WTC11 (cell line): Measurements from ENCODE around the gene DIP2A. TPM values are rescaled to one million over a fixed set of nuclear protein-coding genes. Genes with fewer than 3 reads are reported as not detected.

Source experiments
- AFF4 ChIP-seq: sonication (generic); formaldehyde crosslinking; IDR thresholded peaks from 2 replicates; pipeline ENCODE4 v1.8.1; 2023; ENCODE audit warnings: mild to moderate bottlenecking, missing genetic modification reagents, borderline replicate concordance
- ATF1 ChIP-seq: sonication (generic); formaldehyde crosslinking; IDR thresholded peaks from 2 replicates; pipeline ENCODE4 v1.8.1; 2023; ENCODE audit warnings: mild to moderate bottlenecking, moderate library complexity, missing genetic modification reagents
- CDX4 ChIP-seq: fragments of 250-450 bp; sonication (Bioruptor Pico); IDR thresholded peaks from 2 replicates; pipeline ENCODE4 v1.9.0; 2021; ENCODE audit warnings: moderate library complexity, mild to moderate bottlenecking, inconsistent platforms, borderline replicate concordance
- CREM ChIP-seq: sonication (generic); formaldehyde crosslinking; IDR thresholded peaks from 2 replicates; pipeline ENCODE4 v1.8.1; 2022; ENCODE audit warnings: mild to moderate bottlenecking, missing genetic modification reagents, moderate library complexity
- ERG ChIP-seq: fragments of 250-450 bp; sonication (Bioruptor Pico); IDR thresholded peaks from 2 replicates; pipeline ENCODE4 v1.8.0; 2021; ENCODE audit warnings: mild to moderate bottlenecking
- ETV6 ChIP-seq: sonication (generic); formaldehyde crosslinking; IDR thresholded peaks from 2 replicates; pipeline ENCODE4 v1.8.1; 2022; ENCODE audit warnings: mild to moderate bottlenecking, missing genetic modification reagents
- FOXP1 ChIP-seq: sonication (generic); formaldehyde crosslinking; IDR thresholded peaks from 2 replicates; pipeline ENCODE4 v1.8.0; 2022; ENCODE audit warnings: missing genetic modification reagents, mild to moderate bottlenecking, moderate library complexity, borderline replicate concordance
- GRHL2 ChIP-seq: fragments of 250-450 bp; sonication (Bioruptor Pico); IDR thresholded peaks from 2 replicates; pipeline ENCODE4 v1.8.0; 2022; ENCODE audit warnings: mild to moderate bottlenecking, moderate library complexity; ENCODE audit not compliant: insufficient replicate concordance, severe bottlenecking
- HMGXB4 ChIP-seq: sonication (generic); formaldehyde crosslinking; IDR thresholded peaks from 2 replicates; pipeline ENCODE4 v1.8.1; 2023; ENCODE audit warnings: mild to moderate bottlenecking, moderate library complexity, missing genetic modification reagents
- MXD4 ChIP-seq: fragments of 250-450 bp; sonication (Bioruptor Pico); IDR thresholded peaks from 2 replicates; pipeline ENCODE4 v1.8.0; 2021; ENCODE audit warnings: mild to moderate bottlenecking, moderate library complexity, borderline replicate concordance
- NFATC4 ChIP-seq: fragments of 250-450 bp; sonication (Bioruptor Pico); IDR thresholded peaks from 2 replicates; pipeline ENCODE4 v1.9.0; 2021; ENCODE audit warnings: mild to moderate bottlenecking
- NFYB ChIP-seq: sonication (generic); formaldehyde crosslinking; conservative IDR thresholded peaks from 2 replicates; pipeline ENCODE4 v1.8.0; 2022; ENCODE audit warnings: low read depth, missing genetic modification reagents
- NR2C2 ChIP-seq: sonication (generic); formaldehyde crosslinking; IDR thresholded peaks from 2 replicates; pipeline ENCODE4 v1.8.0; 2022; ENCODE audit warnings: mild to moderate bottlenecking, missing genetic modification reagents
- NR3C1 ChIP-seq: sonication (generic); formaldehyde crosslinking; conservative IDR thresholded peaks from 2 replicates; pipeline ENCODE4 v1.8.1; 2023; ENCODE audit warnings: low read depth, mild to moderate bottlenecking, missing genetic modification reagents
- PRRX2 ChIP-seq: fragments of 250-450 bp; sonication (Bioruptor Pico); IDR thresholded peaks from 2 replicates; pipeline ENCODE4 v1.8.0; 2021; ENCODE audit warnings: mild to moderate bottlenecking
- SMAD3 ChIP-seq: sonication (generic); formaldehyde crosslinking; IDR thresholded peaks from 2 replicates; pipeline ENCODE4 v1.8.0; 2022; ENCODE audit warnings: missing genetic modification reagents, mild to moderate bottlenecking, borderline replicate concordance
- SMAD4 ChIP-seq: sonication (generic); formaldehyde crosslinking; IDR thresholded peaks from 2 replicates; pipeline ENCODE4 v1.8.0; 2022; ENCODE audit warnings: mild to moderate bottlenecking, missing genetic modification reagents
- SOX15 ChIP-seq: fragments of 250-450 bp; sonication (Bioruptor Pico); IDR thresholded peaks from 2 replicates; pipeline ENCODE4 v1.9.0; 2021; ENCODE audit warnings: mild to moderate bottlenecking
- ZBTB43 ChIP-seq: sonication (generic); formaldehyde crosslinking; IDR thresholded peaks from 2 replicates; pipeline ENCODE4 v1.8.1; 2023; ENCODE audit warnings: mild to moderate bottlenecking, missing genetic modification reagents
- ZMAT4 ChIP-seq: fragments of 250-450 bp; sonication (Bioruptor Pico); IDR thresholded peaks from 2 replicates; pipeline ENCODE4 v1.9.0; 2021; ENCODE audit warnings: mild to moderate bottlenecking
- ZNF121 ChIP-seq: sonication (generic); formaldehyde crosslinking; IDR thresholded peaks from 2 replicates; pipeline ENCODE4 v1.8.0; 2023; ENCODE audit warnings: missing genetic modification reagents
- ZNF138 ChIP-seq: sonication (generic); formaldehyde crosslinking; conservative IDR thresholded peaks from 2 replicates; pipeline ENCODE4 v1.8.1; 2022; ENCODE audit warnings: mild to moderate bottlenecking, moderate library complexity, missing genetic modification reagents
- ZNF396 ChIP-seq: fragments of 250-450 bp; sonication (Bioruptor Pico); IDR thresholded peaks from 2 replicates; pipeline ENCODE4 v1.8.0; 2021; ENCODE audit warnings: mild to moderate bottlenecking, moderate library complexity, borderline replicate concordance
- ZNF416 ChIP-seq: fragments of 250-450 bp; sonication (Bioruptor Pico); IDR thresholded peaks from 2 replicates; pipeline ENCODE4 v1.9.0; 2021; ENCODE audit warnings: mild to moderate bottlenecking, inconsistent platforms
- ZNF512 ChIP-seq: sonication (generic); formaldehyde crosslinking; IDR thresholded peaks from 2 replicates; pipeline ENCODE4 v1.8.1; 2022; ENCODE audit warnings: missing genetic modification reagents, borderline replicate concordance
- total RNA-seq: library from RNA; stranded (reverse); gene quantifications from 3 replicates; pipeline ENCODE4 v1.2.3, GENCODE V29; 2021

Gene DIP2A
- total RNA-seq, 1 experiment from 2014 or later, result 39.4 TPM

- TF ChIP-seq NR2C2, result peak; percentile 51; the same call in 1 of the 2 replicates
- TF ChIP-seq SOX15 (CRISPR knock-in tag), result no peak
- no peak for TF ChIP-seq NFATC4 (CRISPR knock-in tag)
- TF ChIP-seq NFYB (CRISPR knock-in tag), result peak; percentile 85
- TF ChIP-seq CDX4 (CRISPR knock-in tag), result no peak
- no peak for TF ChIP-seq MXD4 (CRISPR knock-in tag)
- peak; percentile 76; the same call in 1 of the 2 replicates for TF ChIP-seq FOXP1 (CRISPR knock-in tag)
- TF ChIP-seq ZMAT4 (CRISPR knock-in tag), result no peak
- 0 out of 2 replicates have a peak, but pooled peaks have one; percentile 27 for TF ChIP-seq ATF1
- TF ChIP-seq HMGXB4 (CRISPR knock-in tag), result peak; percentile 86; the same call in 1 of the 2 replicates
- TF ChIP-seq ZNF512 (CRISPR knock-in tag), result no peak
- no peak for TF ChIP-seq GRHL2 (CRISPR knock-in tag)
- no peak for TF ChIP-seq PRRX2 (CRISPR knock-in tag)
- no peak for TF ChIP-seq NR3C1
- no peak; the same call in 1 of the 2 replicates for TF ChIP-seq ZNF416
- TF ChIP-seq ZBTB43 (CRISPR knock-in tag), result no peak
- TF ChIP-seq AFF4 (CRISPR knock-in tag), result no peak
- no peak for TF ChIP-seq SMAD4
- no peak for TF ChIP-seq ERG (CRISPR knock-in tag)
- no peak; the same call in 1 of the 2 replicates for TF ChIP-seq ETV6 (CRISPR knock-in tag)
- no peak for TF ChIP-seq ZNF396 (CRISPR knock-in tag)
- no peak; the same call in 1 of the 2 replicates for TF ChIP-seq CREM (CRISPR knock-in tag)
- TF ChIP-seq ZNF138, result no peak
- TF ChIP-seq SMAD3 (CRISPR knock-in tag), result peak; percentile 69; the same call in 1 of the 2 replicates
- TF ChIP-seq ZNF121 (CRISPR knock-in tag), result peak; percentile 31; the same call in 1 of the 2 replicates
Observed at GRCh38 chr21:46458315-46459023, at the start of gene DIP2A (continued).
